Measurements from ENCODE around the gene TNFAIP8L2.

- TF ChIP-seq POLR2AphosphoS5 (IDR thresholded peaks at IDR 0.05) (no peak), CTCF (IDR thresholded peaks at IDR 0.05 in 8 of 11, conservative IDR thresholded peaks at IDR 0.05 in 3 of 11) (no peak)
These were observed 43.6 kb downstream of the TNFAIP8L2 start for GRCh38 chr1:151199873-151200581.

All from spleen (tissue), 7 donors.